ENCODE results near the gene BCAS1. TPM values are rescaled to one million over a fixed set of nuclear protein-coding genes. Genes with fewer than 3 reads are reported as not detected.
A peak's percentile ranks its signal among the peaks of the same experiment; 100 is the strongest.

The BCAS1 gene
- total RNA-seq, 1 experiment from 2014 or later, result not detected

GRCh38 chr20:54041336-54041735, 29.1 kb downstream of the BCAS1 start:
- in situ Hi-C loops (cut with HindIII; ENCODE audit: low pct_unique_long_range_greater_than_20kb, low sequenced_read_pairs), result no loop called here

GRCh38 chr20:54040531-54040930, 29.9 kb downstream of the BCAS1 start:
- in situ Hi-C loops (cut with HindIII; ENCODE audit: low pct_unique_long_range_greater_than_20kb, low sequenced_read_pairs), result no loop called here
- DNase-seq (ENCODE audit: low read depth, low spot score), result no peak

More at GRCh38 chr20:54041336-54041735, 29.1 kb downstream of the BCAS1 start:
- no peak for DNase-seq (ENCODE audit: low read depth, low spot score)

- DNase-seq (ENCODE audit: low read depth, low spot score), result no peak
- in situ Hi-C loops (cut with HindIII; ENCODE audit: low pct_unique_long_range_greater_than_20kb, low sequenced_read_pairs), result no loop called here
Measured at GRCh38 chr20:54038961-54039360, 31.4 kb downstream of the BCAS1 start.

GRCh38 chr20:54037525-54037924, 32.9 kb downstream of the BCAS1 start:
- in situ Hi-C loops (cut with HindIII; ENCODE audit: low pct_unique_long_range_greater_than_20kb, low sequenced_read_pairs), result no loop called here
- DNase-seq (ENCODE audit: low read depth, low spot score), result no peak

GRCh38 chr20:54029643-54030042, 40.8 kb downstream of the BCAS1 start:
- no peak for DNase-seq (ENCODE audit: low read depth, low spot score)
- in situ Hi-C loops (cut with HindIII; ENCODE audit: low pct_unique_long_range_greater_than_20kb, low sequenced_read_pairs), result no loop called here

GRCh38 chr20:54029176-54029575, 41.2 kb downstream of the BCAS1 start:
- in situ Hi-C loops (cut with HindIII; ENCODE audit: low pct_unique_long_range_greater_than_20kb, low sequenced_read_pairs), result no loop called here
- DNase-seq (ENCODE audit: low read depth, low spot score), result no peak

- no peak for DNase-seq (ENCODE audit: low read depth, low spot score)
- in situ Hi-C loops (cut with HindIII; ENCODE audit: low pct_unique_long_range_greater_than_20kb, low sequenced_read_pairs), result no loop called here
Measured at GRCh38 chr20:54028276-54029011, 42.0 kb downstream of the BCAS1 start.

- no peak for DNase-seq (ENCODE audit: low read depth, low spot score)
- in situ Hi-C loops (cut with HindIII; ENCODE audit: low pct_unique_long_range_greater_than_20kb, low sequenced_read_pairs), result no loop called here
Measured at GRCh38 chr20:54027704-54028103, 42.7 kb downstream of the BCAS1 start.

GRCh38 chr20:54026295-54027064, 43.9 kb downstream of the BCAS1 start:
- DNase-seq (ENCODE audit: low read depth, low spot score), result no peak
- in situ Hi-C loops (cut with HindIII; ENCODE audit: low pct_unique_long_range_greater_than_20kb, low sequenced_read_pairs), result no loop called here

GRCh38 chr20:54025251-54025771, 45.1 kb downstream of the BCAS1 start:
- in situ Hi-C loops (cut with HindIII; ENCODE audit: low pct_unique_long_range_greater_than_20kb, low sequenced_read_pairs), result no loop called here

GRCh38 chr20:54023406-54023805, 47.0 kb downstream of the BCAS1 start:
- no peak for DNase-seq (ENCODE audit: low read depth, low spot score)
- in situ Hi-C loops (cut with HindIII; ENCODE audit: low pct_unique_long_range_greater_than_20kb, low sequenced_read_pairs), result no loop called here

More at GRCh38 chr20:54025251-54025771, 45.1 kb downstream of the BCAS1 start:
- peak; percentile 13 for DNase-seq (ENCODE audit: low read depth, low spot score)

GRCh38 chr20:54021446-54022235, 48.8 kb downstream of the BCAS1 start:
- no peak for DNase-seq (ENCODE audit: low read depth, low spot score)
- in situ Hi-C loops (cut with HindIII; ENCODE audit: low pct_unique_long_range_greater_than_20kb, low sequenced_read_pairs), result no loop called here

- DNase-seq (ENCODE audit: low read depth, low spot score), result no peak
- in situ Hi-C loops (cut with HindIII; ENCODE audit: low pct_unique_long_range_greater_than_20kb, low sequenced_read_pairs), result no loop called here
Measured at GRCh38 chr20:54020868-54021267, 49.5 kb downstream of the BCAS1 start.

- DNase-seq (ENCODE audit: low read depth, low spot score), result no peak
- in situ Hi-C loops (cut with HindIII; ENCODE audit: low pct_unique_long_range_greater_than_20kb, low sequenced_read_pairs), result no loop called here
Measured at GRCh38 chr20:54020348-54020747, 50.0 kb downstream of the BCAS1 start.

GRCh38 chr20:54019585-54019984, 50.8 kb downstream of the BCAS1 start:
- in situ Hi-C loops (cut with HindIII; ENCODE audit: low pct_unique_long_range_greater_than_20kb, low sequenced_read_pairs), result no loop called here

GRCh38 chr20:54019127-54019526, 51.3 kb downstream of the BCAS1 start:
- DNase-seq (ENCODE audit: low read depth, low spot score), result no peak
- in situ Hi-C loops (cut with HindIII; ENCODE audit: low pct_unique_long_range_greater_than_20kb, low sequenced_read_pairs), result no loop called here

More at GRCh38 chr20:54019585-54019984, 50.8 kb downstream of the BCAS1 start:
- DNase-seq (ENCODE audit: low read depth, low spot score), result no peak

GRCh38 chr20:54017846-54018245, 52.5 kb downstream of the BCAS1 start:
- DNase-seq (ENCODE audit: low read depth, low spot score), result no peak
- in situ Hi-C loops (cut with HindIII; ENCODE audit: low pct_unique_long_range_greater_than_20kb, low sequenced_read_pairs), result no loop called here

GRCh38 chr20:54015496-54015895, 54.9 kb downstream of the BCAS1 start:
- DNase-seq (ENCODE audit: low read depth, low spot score), result no peak
- in situ Hi-C loops (cut with HindIII; ENCODE audit: low pct_unique_long_range_greater_than_20kb, low sequenced_read_pairs), result no loop called here

Measured in SK-MEL-5 (cell line).